GM19468 (cell line): Measurements from ENCODE around the gene PIK3C2G.
"Not testable (repeated sequence)": the region's sequence is repeated elsewhere in the genome, so short reads cannot be mapped to it uniquely, and the experiment has no call there.

ENCODE experiments used
- ATAC-seq: cut with Tn5 transposase; IDR thresholded peaks from one replicate; pipeline ENCODE4 v1.9.1; 2021; ENCODE audit warnings: mild to moderate bottlenecking, moderate library complexity, moderate number of reproducible peaks; ENCODE audit not compliant: unreplicated experiment; ENCODE audit errors: extremely low read depth

Gene PIK3C2G

DNA sequence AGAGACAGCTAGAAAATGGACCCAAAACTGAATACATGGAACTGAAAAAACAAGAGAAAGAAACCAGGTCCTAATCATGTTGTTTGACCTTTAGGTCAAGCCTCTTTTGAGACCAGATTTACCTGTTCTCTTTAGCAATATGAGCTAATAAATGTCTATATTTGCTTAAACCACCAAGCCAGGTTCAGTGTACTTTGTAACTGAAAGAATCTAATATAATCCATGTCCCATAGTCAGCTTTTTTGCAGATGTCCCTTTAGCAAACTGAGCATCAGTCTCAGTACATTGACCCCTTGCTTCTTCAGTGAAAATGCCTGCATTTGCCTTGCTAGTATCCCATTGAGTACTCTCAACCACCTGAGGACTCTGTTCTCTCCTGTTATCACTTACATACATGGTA lies 414.8 kb downstream of the PIK3C2G start:
- no peak for ATAC-seq

DNA sequence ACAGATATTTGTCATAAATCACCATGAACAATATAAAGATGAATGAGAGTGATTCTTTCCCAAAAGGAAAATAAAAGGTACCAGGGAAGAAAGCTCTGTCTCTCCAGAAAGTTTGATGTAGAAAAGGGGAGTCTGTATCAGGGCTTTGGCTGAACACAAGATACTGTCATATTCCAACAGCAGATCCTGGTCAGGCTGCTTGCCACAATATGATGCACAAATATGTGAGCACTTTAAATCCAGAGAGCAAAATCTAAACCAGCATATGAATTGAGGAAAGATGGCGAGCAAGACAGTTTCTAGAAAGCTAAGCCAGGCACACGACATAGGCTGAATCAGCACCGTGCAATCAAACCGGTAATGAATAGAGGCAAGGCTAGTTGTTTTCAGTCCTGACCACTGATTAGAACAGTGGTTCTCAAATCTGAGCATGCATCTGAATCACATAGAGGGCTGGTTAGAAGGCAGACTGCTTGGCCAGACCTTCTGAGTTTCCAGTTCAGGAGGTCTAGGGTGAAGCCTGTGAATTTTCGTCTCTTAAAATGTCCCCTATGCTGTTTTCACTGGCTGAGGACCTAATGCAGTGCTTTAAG lies 415.8 kb downstream of the PIK3C2G start:
- no peak for ATAC-seq

DNA sequence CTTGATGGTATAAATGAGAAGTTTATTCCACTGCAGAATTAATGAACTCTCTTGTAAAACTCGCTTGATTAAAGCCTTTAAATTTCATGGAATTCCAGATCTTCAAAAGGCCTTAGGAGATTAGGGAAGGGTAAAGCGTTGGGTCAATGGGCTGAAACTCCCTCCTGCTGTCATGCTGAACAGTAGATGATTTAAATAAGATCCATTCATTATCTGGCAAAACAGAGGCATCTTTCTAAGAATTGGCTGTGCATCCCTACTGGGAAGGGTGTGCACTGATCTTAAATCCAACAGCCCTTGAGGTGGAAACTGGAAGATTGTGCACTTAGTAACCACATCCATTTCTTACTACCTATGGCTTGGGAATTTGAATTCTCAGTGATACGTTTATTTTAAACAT lies 420.5 kb downstream of the PIK3C2G start:
- no peak for ATAC-seq

DNA sequence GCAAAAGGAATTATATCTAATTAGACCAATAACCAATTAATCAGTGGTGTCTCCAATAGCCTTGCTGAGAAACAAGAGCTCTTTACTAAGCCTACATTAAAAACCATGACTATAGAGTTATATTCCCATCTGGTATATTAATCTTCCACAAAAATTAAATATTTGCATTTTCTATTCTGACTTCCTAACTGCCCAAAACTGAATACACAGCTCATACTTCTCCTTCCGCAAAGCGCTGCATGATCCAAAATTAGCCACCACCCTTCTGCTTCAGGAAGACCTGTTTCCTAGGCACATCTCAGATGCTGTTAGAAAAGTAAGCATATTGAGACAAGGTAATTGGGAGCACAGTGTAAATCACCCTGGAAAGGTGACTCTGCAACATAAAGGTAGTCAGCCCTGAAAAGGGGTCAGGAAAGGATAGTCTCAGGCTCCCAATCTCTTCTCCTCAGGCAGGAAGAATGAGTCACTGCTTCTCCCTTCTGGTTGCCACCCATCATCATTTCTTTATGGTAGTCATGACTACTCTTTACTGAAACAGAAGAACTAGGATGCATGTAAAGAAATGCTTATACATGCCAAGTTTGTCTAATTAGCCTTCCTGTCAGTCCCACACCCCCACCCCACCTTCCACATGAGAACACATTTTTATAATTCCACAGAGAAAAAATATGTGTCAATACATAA lies 422.2 kb downstream of the PIK3C2G start:
- no peak for ATAC-seq

DNA sequence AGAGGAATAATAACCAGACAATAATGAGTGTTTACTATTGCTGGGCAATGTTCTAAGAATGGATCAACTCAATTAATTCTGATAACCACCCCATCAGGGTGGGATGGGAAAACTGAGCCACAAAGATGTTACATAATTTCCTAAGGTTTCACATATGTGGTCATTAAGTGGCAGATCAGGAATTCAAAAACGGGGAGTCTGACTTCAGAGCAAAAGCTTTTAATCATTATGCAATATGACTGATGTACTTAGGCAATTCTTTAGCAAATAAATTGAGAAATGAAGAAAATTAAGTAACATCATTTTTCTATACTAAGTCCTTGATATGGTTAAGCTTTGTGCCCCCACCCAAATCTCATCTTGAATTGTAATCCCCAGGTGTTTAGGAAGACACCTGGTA lies 423.1 kb downstream of the PIK3C2G start:
- ATAC-seq = no peak

DNA sequence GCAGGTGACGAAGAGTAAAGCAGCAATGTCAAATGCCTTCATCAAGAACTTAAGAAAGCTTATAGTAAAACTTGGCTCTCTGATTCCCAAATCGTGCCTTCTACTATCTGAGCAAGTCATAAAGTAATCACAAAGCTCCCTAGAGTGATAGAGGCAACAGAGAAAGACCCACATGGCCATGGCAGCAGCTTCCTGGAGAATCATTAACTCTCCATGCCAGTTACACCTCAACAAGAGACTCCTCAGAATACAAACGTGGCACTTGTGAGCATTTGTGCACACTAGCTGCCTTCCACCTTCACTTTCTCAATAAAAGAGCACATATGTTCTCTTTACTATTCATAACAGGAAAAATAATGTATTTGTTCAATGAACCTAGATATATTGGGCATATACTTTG lies 428.5 kb downstream of the PIK3C2G start:
- ATAC-seq = no peak

DNA sequence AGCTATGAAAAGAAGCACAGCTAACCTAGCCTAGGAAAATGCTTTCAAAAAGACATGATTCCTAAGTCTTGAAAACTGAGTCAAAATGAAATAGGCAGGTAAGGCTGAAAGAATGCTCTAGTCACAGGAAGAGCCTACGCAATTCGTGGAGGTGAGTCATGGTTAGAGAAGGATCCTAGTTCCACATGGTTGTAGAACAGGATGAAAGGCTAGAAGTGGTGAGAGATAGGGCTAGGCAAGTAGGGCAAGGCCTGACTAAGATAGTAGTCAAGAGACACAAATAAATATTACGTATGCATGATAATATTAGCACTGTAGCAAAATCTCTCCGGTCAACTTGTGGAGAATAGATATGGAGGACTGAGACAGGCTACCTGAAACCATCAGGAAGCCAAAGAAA lies 429.3 kb downstream of the PIK3C2G start:
- ATAC-seq = no peak

DNA sequence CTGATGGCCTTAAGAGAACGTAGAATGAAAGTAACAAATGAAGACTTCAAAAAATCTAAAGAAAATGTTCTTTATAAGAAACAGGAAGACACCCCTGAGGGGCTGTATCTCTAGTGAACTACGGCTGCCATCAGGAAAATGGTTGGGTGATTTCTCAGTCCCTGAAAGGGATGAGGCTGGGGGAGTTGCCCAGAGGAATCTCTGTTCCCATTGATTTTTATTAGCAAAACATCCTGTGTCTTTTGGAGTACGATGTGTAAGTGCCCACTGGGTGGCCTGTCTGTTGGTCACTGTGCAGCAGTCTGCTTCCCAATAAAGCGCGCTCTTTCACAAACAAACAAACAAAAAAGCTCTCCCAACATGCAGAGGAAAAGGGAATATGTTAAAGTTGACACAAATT lies 432.7 kb downstream of the PIK3C2G start:
- not testable (repeated sequence) for ATAC-seq

DNA sequence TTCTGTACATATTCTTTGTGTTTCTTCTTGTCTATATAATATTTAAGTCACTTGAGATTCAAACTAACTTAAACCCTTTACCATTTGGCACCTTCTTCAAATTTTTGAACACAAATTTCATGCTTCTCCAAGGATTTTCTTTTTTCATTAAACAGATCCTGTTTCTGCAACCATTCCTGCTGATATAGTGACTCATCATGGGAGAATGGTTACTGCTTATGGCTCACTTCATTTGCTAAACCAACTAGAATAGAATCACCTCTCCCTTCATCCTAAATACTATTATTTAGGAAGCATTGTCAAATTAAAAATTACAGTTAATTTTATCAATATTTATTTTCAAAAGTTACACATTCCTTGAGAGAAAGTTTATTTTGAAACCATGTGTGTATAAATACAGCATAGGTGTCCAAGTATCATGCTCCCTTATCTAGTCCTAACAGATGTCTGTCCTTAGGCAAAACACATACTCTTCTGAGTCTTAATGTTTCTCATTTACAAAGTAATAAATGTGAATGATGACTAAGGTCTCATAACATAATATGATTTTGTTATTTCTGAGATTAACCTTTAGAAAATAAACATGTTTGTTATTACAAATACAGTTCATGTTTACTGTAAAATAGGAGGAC lies 435.8 kb downstream of the PIK3C2G start:
- ATAC-seq = no peak
